Heart left ventricle (tissue), 13 donors: Measurements from ENCODE around the gene TMEM163.

Source experiments
- CTCF ChIP-seq, 12 donors: fragments of 200-600 bp; sonication (generic) in 4 of 12; IDR thresholded peaks; one replicate each; pipeline versions ENCODE4 v1.5.0 to v1.8.0; 2018 to 2022; ENCODE audit warnings: antibody characterized with exemption in 12 of 12, mild to moderate bottlenecking in 5 of 12
- POLR2A ChIP-seq, 2 donors: fragments of 450-650 bp; IDR thresholded peaks; one replicate each; pipeline ENCODE4 v1.6.1; 2017; ENCODE audit warnings: antibody characterized with exemption in 2 of 2, mild to moderate bottlenecking in 2 of 2, moderate library complexity in 2 of 2
- donor health status: ischemic (EF 13 %, LVEDD 7.1; RV severe dilation, severe dysfunction).
- donor health status: DM: no; HTN: yes; CAD: no.
- donor health status: DM: no; HTN: no; CAD: no.
- donor health status: ischemic (EF 25% LVEDD 6.9; RV normal size, moderate dysfunction).
- donor health status: ischemic (EF 25% LVEDD 5.7; RV mildly dilated, moderate dysfunction).
- donor health status: ischemic (EF 35%, LVEDD 5.7; RV mildly dilated, moderate dysfunction).
- donor health status: nonischemic (EF 11% LVEDD 7.7; RV severe dilation, severe dysfunction).
- donor health status: DM: yes; HTN: yes; CAD: no.
- donor health status: PGD.
- donor health status: ischemic (EF 29% LVEDD 5.4; RV normal size, mild dysfunction).
- donor health status: nonischemic (EF 23%, LVEDD 6.1; RV moderate dilation, normal function).

DNA sequence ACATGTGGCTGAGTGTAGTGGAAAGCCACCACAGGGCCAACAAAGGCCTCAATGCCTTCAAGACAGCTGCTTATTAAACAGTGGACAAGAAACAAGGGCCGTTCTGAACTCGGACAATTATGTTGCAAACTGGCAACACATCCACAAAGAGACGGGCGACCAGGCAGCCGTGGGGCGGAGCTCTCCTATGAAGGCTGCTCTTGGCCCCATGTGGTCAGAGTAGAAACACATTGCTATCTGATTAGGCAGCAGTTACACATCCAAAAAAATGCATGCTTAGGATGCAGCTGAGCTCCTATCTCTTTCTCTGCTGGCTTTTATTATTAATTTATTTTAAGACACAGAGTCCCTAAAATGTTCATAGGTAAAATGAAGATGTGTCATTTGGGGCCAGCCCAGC is 163.4 kb downstream of the TMEM163 start:
- TF ChIP-seq CTCF (IDR thresholded peaks at IDR 0.05) (no peak), POLR2A (IDR thresholded peaks at IDR 0.05) (no peak)
